CD4-positive, alpha-beta memory T cell (primary cell): ENCODE results near the gene DDX54. TPM values are rescaled to one million over a fixed set of nuclear protein-coding genes. Genes with fewer than 3 reads are reported as not detected.

Experiments used
- CTCF ChIA-PET: fragments of 350-600 bp; sonication (Branson Sonifier 250); formaldehyde crosslinking; loops from one replicate; lab custom pipeline; 2021; ENCODE audit warnings: inconsistent platforms; ENCODE audit not compliant: partially characterized antibody; lab: Charles Lee
- POLR2A ChIA-PET: fragments of 350-600 bp; sonication (Branson Sonifier 250); formaldehyde crosslinking; loops from one replicate; lab custom pipeline; 2021; ENCODE audit not compliant: partially characterized antibody; lab: Charles Lee
- DNase-seq, 5 donors: peaks; one replicate each; pipeline versions ENCODE4 v3.0.0 to v3.0.0-alpha.2; 2020 to 2022; ENCODE audit warnings: mixed read lengths in 1 of 5
- H3K27ac ChIP-seq: one replicate; pipeline ENCODE4 v1.7.0; 2013; ENCODE audit warnings: low read depth, low read length
- H3K27me3 ChIP-seq: 2 replicates; pipeline ENCODE4 v1.7.0; 2013; ENCODE audit warnings: mild to moderate bottlenecking, low read length, moderate library complexity; ENCODE audit not compliant: insufficient read depth
- H3K36me3 ChIP-seq: 2 replicates; pipeline ENCODE4 v1.7.0; 2013; ENCODE audit warnings: mild to moderate bottlenecking, low read length, moderate library complexity; ENCODE audit not compliant: insufficient read depth
- H3K4me1 ChIP-seq: 2 replicates; pipeline ENCODE4 v1.7.0; 2013; ENCODE audit warnings: mild to moderate bottlenecking, low read length, moderate library complexity; ENCODE audit not compliant: insufficient read depth
- H3K4me3 ChIP-seq, 2 donors: one replicate each; pipeline ENCODE4 v1.7.0; 2013; ENCODE audit warnings: low read length in 2 of 2, mild to moderate bottlenecking in 1 of 2
- H3K9me3 ChIP-seq, 2 donors: one replicate each; pipeline ENCODE4 v1.7.0; 2013; ENCODE audit warnings: low read length in 2 of 2, control low read depth in 1 of 2; ENCODE audit not compliant: control insufficient read depth in 1 of 2
- H3K27ac Mint-ChIP-seq, 7 donors: one replicate each; pipeline ENCODE4 v1.8.0; 2020 to 2021; ENCODE audit warnings: mixed read lengths in 7 of 7, mild to moderate bottlenecking in 6 of 7, inconsistent platforms in 3 of 7, moderate library complexity in 3 of 7
- H3K27me3 Mint-ChIP-seq, 2 donors: one replicate each; pipeline ENCODE4 v1.8.0; 2020 to 2021; ENCODE audit warnings: mixed read lengths in 2 of 2
- H3K36me3 Mint-ChIP-seq, 2 donors: one replicate each; pipeline ENCODE4 v1.8.0; 2020 to 2021; ENCODE audit warnings: mixed read lengths in 2 of 2, inconsistent platforms in 1 of 2, mild to moderate bottlenecking in 1 of 2
- H3K4me1 Mint-ChIP-seq, 4 donors: one replicate each; pipeline ENCODE4 v1.8.0; 2020 to 2021; ENCODE audit warnings: mixed read lengths in 4 of 4, mild to moderate bottlenecking in 1 of 4
- H3K4me3 Mint-ChIP-seq, 8 donors: one replicate each; pipeline ENCODE4 v1.8.0; 2020 to 2021; ENCODE audit warnings: mixed read lengths in 8 of 8, mild to moderate bottlenecking in 7 of 8, moderate library complexity in 6 of 8, inconsistent platforms in 3 of 8
- H3K9me3 Mint-ChIP-seq, 8 donors: one replicate each; pipeline ENCODE4 v1.8.0; 2020 to 2021; ENCODE audit warnings: mixed read lengths in 8 of 8, mild to moderate bottlenecking in 5 of 8, inconsistent platforms in 3 of 8, moderate library complexity in 1 of 8
- intact Hi-C: fragments of 100-400 bp; cut with micrococcal nuclease; formaldehyde crosslinking; loops from one replicate; pipeline ENCODE4 v1.15.1; 2023
- polyA plus RNA-seq, 2 donors: library from polyadenylated mRNA; unstranded; fragments of 300-500 nt; fragmentation: Illumina TruSeq; gene quantifications; one replicate each; pipeline ENCODE4 v1.2.3, GENCODE V29; 2021
- total RNA-seq, 2 experiments: library from RNA; stranded (reverse); gene quantifications; one replicate each; pipeline ENCODE4 v1.2.3, GENCODE V29; 2021

Gene DDX54
- total and polyA plus RNA-seq, 4 experiments from 2014 or later: 9.9 to 69.4 (median 52.3) TPM

DNA sequence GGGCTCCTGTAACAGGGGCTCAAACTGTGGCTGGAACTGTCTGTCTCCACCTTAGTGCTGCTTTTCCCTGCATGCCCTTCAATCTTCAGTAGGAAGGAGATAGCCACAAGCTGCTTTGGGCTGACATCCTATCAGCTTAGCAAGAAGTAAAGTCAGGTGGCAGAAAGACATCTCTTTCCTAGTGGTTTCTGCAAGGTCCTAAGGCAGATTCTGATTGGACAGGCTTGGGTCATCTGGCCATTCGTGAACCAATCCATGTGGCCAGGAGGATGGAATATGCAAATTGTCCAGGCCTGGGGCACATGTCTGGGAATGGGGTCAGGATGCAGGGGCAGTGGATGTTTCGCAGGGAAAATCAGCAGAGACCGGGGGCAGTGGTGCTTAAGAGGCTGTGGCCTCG, 5.5 kb upstream of the DDX54 start:
- intact Hi-C loops: no loop called here
- no peaks in the 10 kb centered on the region for H3K27me3 ChIP-seq
- Mint-ChIP-seq H3K27ac (peak overlapping the region in 3 of 7 donors; percentile 24 to 41 (median 36)), H3K4me1 (peaks cover 18 to 25% (median 22%) of the 10 kb centered on the region in 4 donors), H3K4me3 (no peak overlapping the region), H3K9me3 (no peaks in the 10 kb centered on the region), H3K27me3 (no peaks in the 10 kb centered on the region), H3K36me3 (peaks cover 8 to 30% of the 10 kb centered on the region in 2 donors)
- ChIA-PET CTCF (interaction anchor here (0.8 to 1.8 kb wide), 2 partner anchors 13 to 16 kb away, joined by 3 to 7 read pairs; no protein-coding TSS in a partner anchor), POLR2A (interaction anchor here (0.8 kb wide), 1 partner anchor 17 kb away, joined by 3 read pairs; no protein-coding TSS in a partner anchor)
- no peak for DNase-seq
- no peak overlapping the region for H3K27ac ChIP-seq
- H3K4me3 ChIP-seq: no peak overlapping the region
- peaks cover 14% of the 10 kb centered on the region for H3K36me3 ChIP-seq
- peaks cover 17% of the 10 kb centered on the region for H3K4me1 ChIP-seq
- H3K9me3 ChIP-seq: no peaks in the 10 kb centered on the region

DNA sequence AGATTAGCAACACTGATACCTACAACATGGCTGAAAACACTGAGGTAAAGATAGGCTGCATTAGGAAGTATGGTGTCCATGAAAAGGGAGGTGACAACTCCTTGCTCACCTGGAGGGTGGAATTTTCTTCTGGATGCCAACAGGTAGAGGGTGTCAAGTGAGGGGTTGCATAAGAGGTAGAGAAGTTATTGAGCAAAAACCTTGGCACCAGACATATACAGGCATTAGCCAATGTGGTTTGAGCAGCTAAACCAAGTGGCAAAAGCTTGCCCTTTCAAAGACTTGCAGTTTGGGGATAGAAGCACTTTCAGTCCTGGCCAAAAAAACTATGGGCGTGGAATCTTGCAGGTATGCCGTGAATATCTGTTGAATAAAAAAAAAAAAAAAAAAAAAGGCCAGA, 4.1 kb upstream of the DDX54 start:
- no peak for DNase-seq
- no peaks in the 10 kb centered on the region for H3K9me3 Mint-ChIP-seq
- peaks cover 21 to 32% (median 24%) of the 10 kb centered on the region in 4 donors for H3K4me1 Mint-ChIP-seq
- H3K9me3 ChIP-seq: no peaks in the 10 kb centered on the region
- H3K36me3 ChIP-seq: peaks cover 14% of the 10 kb centered on the region
- intact Hi-C loops: loop anchor here (5.0 to 10.0 kb wide), 2 partner anchors 212 to 285 kb away; partner anchors contain the start of genes OAS1 and OAS2
- POLR2A ChIA-PET: interaction anchor here (6.1 kb wide), 1 partner anchor 32 kb away, joined by 55 read pairs; the partner anchor contains the start of gene TPCN1
- H3K27me3 ChIP-seq: no peaks in the 10 kb centered on the region
- H3K36me3 Mint-ChIP-seq: peaks cover 8 to 35% of the 10 kb centered on the region in 2 donors
- no peak overlapping the region for H3K4me3 ChIP-seq
- H3K27ac Mint-ChIP-seq: peak overlapping the region in 5 of 7 donors; percentile 3 to 75 (median 19)
- CTCF ChIA-PET: interaction anchor here (0.7 to 1.8 kb wide), 5 partner anchors 10 to 41 kb away, joined by 3 to 7 read pairs (median 5); no protein-coding TSS in a partner anchor
- no peaks in the 10 kb centered on the region for H3K27me3 Mint-ChIP-seq
- H3K4me3 Mint-ChIP-seq: no peak overlapping the region
- peaks cover 19% of the 10 kb centered on the region for H3K4me1 ChIP-seq
- no peak overlapping the region for H3K27ac ChIP-seq

DNA sequence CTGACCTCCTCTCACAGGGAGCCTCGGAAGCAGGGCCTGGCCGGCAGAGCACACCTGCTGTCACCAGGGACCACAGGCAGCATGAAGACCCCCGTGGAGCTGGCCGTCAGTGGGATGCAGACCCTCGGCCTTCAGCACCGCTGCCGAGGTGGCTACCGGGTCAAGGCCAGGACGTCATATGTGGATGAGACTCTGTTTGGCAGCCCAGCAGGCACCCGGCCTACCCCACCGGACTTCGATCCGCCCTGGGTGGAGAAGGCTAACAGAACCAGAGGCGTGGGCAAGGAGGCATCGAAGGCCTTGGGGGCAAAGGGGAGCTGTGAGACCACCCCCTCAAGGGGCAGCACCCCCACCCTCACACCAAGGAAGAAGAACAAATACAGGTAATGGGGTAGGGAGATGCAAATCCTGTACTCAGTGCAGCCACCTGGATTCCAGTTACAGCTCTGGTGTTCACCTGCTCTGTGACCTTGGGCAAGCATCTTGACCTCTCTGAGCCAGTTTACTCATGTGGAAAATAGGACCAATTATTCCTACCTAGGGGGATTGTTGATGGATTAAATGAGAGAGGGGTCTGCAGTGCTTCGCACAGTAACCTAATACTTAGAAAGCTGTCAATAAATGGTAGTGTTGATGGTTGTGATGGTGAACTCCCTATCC, 1.5 kb upstream of the DDX54 start:
- peaks cover 7% of the 10 kb centered on the region for H3K36me3 ChIP-seq
- no peaks in the 10 kb centered on the region for H3K9me3 ChIP-seq
- CTCF ChIA-PET: interaction anchor here (0.7 to 1.3 kb wide), 6 partner anchors 10 to 123 kb away, joined by 3 to 5 read pairs (median 4); no protein-coding TSS in a partner anchor
- Mint-ChIP-seq H3K27me3 (no peaks in the 10 kb centered on the region), H3K4me1 (peaks cover 25 to 49% (median 37%) of the 10 kb centered on the region in 4 donors), H3K36me3 (peaks cover 5 to 36% of the 10 kb centered on the region in 2 donors), H3K27ac (peak overlapping the region; percentile 77 to 98 (median 93)), H3K9me3 (no peaks in the 10 kb centered on the region), H3K4me3 (peak overlapping the region; percentile 89 to 98 (median 96))
- H3K27ac ChIP-seq: no peak overlapping the region
- H3K27me3 ChIP-seq: no peaks in the 10 kb centered on the region
- peak overlapping the region in 1 of 2 donors; percentile 91 for H3K4me3 ChIP-seq
- peaks cover 40% of the 10 kb centered on the region for H3K4me1 ChIP-seq
- POLR2A ChIA-PET: interaction anchor here (2.5 to 6.1 kb wide), 4 partner anchors 22 to 208 kb away, joined by 11 to 55 read pairs (median 20); partner anchors contain the start of genes OAS2 and TPCN1
- DNase-seq: no peak
- intact Hi-C loops: loop anchor here (1.0 to 10.0 kb wide), 3 partner anchors 17 to 282 kb away; partner anchors contain the start of genes OAS1 and OAS2

DNA sequence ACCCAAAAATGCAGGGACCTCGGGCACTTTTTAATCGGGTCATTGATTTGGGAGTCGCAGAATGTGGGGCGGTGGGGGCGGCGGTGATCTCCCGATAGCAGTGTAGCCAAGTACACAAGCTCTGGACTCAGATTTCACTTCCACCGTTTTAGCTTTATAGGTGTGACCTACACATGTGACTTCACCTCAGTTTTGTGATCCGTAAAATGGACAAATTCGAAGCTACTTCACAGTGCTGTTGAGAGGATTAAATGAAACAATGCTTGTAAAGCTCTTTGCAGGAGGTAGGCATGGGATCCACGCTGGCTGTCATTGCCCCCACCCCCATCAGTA, 721 bp upstream of the DDX54 start:
- peaks cover 42% of the 10 kb centered on the region for H3K4me1 ChIP-seq
- Mint-ChIP-seq H3K27ac (peak overlapping the region; percentile 77 to 98 (median 95)), H3K4me1 (peaks cover 25 to 53% (median 37%) of the 10 kb centered on the region in 4 donors), H3K9me3 (no peaks in the 10 kb centered on the region), H3K27me3 (no peaks in the 10 kb centered on the region), H3K4me3 (peak overlapping the region; percentile 89 to 98 (median 96)), H3K36me3 (peaks cover 5 to 35% of the 10 kb centered on the region in 2 donors)
- peak overlapping the region; percentile 92 for H3K27ac ChIP-seq
- DNase-seq: no peak
- intact Hi-C loops: loop anchor here (5.0 to 10.0 kb wide), 2 partner anchors 209 to 281 kb away; partner anchors contain the start of genes OAS1 and OAS2
- POLR2A ChIA-PET: interaction anchor here (0.7 to 6.1 kb wide), 10 partner anchors 9 to 207 kb away, joined by 3 to 55 read pairs (median 8); partner anchors contain the start of genes OAS2, SLC8B1 and TPCN1
- H3K9me3 ChIP-seq: no peaks in the 10 kb centered on the region
- peaks cover 1% of the 10 kb centered on the region for H3K36me3 ChIP-seq
- H3K4me3 ChIP-seq: peak overlapping the region; percentile 74 to 91
- CTCF ChIA-PET: interaction anchor here (1.1 to 1.3 kb wide), 2 partner anchors 10 to 88 kb away, joined by 3 to 4 read pairs; no protein-coding TSS in a partner anchor
- no peaks in the 10 kb centered on the region for H3K27me3 ChIP-seq

DNA sequence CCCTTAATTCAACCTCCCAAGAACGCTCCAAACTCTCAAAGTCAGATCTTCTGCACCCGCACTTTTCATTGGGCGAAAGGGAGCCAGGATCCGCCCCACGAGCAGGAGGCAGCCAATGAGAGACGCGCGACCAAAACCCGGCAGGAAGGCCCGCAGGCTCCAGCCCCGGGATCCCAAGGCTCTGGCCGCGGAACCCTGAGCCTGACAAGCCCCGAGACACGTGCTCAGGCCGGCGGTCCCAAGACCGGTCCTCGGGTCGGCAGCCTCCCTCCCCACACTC, 438 bp downstream of the DDX54 start:
- Mint-ChIP-seq H3K27me3 (no peaks in the 10 kb centered on the region), H3K9me3 (peaks cover 0 to 1% (median 0%) of the 10 kb centered on the region in 8 donors), H3K27ac (peak overlapping the region; percentile 95 to 98 (median 97)), H3K4me1 (peaks cover 26 to 53% (median 37%) of the 10 kb centered on the region in 4 donors), H3K4me3 (peak overlapping the region; percentile 95 to 98 (median 96)), H3K36me3 (peaks cover 13 to 38% of the 10 kb centered on the region in 2 donors)
- peaks cover 42% of the 10 kb centered on the region for H3K4me1 ChIP-seq
- H3K36me3 ChIP-seq: peaks cover 13% of the 10 kb centered on the region
- peak overlapping the region; percentile 92 for H3K27ac ChIP-seq
- peak overlapping the region; percentile 74 to 91 for H3K4me3 ChIP-seq
- POLR2A ChIA-PET: interaction anchor here (0.7 to 6.1 kb wide), 15 partner anchors 10 to 206 kb away, joined by 3 to 55 read pairs (median 4); partner anchors contain the start of genes OAS2, SLC8B1 and TPCN1
- no peaks in the 10 kb centered on the region for H3K9me3 ChIP-seq
- H3K27me3 ChIP-seq: no peaks in the 10 kb centered on the region
- CTCF ChIA-PET: interaction anchor here (2.5 kb wide), 1 partner anchor 11 kb away, joined by 14 read pairs; no protein-coding TSS in a partner anchor
- DNase-seq: peak; percentile 90 to 95 (median 91)
- intact Hi-C loops: loop anchor here (1.0 to 10.0 kb wide), 6 partner anchors 32 to 280 kb away; partner anchors contain the start of genes OAS1, OAS2, PLBD2 and SLC8B1

DNA sequence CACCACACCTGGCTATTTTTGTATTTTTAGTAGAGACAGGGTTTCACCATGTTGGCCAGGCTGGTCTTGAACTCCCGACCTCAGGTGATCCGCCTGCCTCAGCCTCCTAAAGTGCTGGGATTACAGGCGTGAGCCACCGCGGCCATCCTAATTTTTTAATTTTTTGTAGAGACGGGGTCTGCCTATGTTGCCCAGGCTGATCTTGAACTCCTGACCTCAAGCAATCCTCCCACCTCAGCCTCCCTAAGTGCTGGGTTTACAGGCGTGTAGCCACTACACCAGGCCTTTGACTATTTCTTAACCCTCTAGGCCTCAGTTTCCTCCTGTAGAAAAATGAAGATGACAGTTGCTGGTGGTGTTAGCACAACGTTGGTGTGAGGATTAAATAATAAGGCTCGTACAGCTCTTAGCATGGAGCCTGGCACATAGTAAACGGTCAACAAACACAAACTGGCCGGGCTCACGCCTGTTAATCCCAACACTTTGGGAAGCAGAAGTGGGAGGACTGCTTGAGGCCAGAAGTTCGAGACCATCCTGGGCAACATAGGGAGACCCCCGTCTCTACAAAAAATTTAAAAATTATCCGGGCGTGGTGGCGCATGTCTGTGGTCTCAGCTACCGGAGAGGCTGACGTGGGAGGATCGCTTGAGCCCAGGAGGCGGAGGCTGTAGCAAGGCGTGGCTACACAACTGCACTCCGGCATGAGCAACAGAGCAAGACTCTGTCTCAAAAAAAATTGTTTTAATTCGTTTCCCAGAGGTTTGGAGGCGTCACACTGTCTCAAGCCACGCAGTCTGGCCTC, 979 bp downstream of the DDX54 start:
- intact Hi-C loops: loop anchor here (1.0 to 10.0 kb wide), 2 partner anchors 31 to 279 kb away; partner anchors contain the start of gene OAS1

More for the DNA sequence above, 979 bp downstream of the DDX54 start:
- H3K9me3 Mint-ChIP-seq: peaks cover 0 to 1% (median 0%) of the 10 kb centered on the region in 8 donors
- DNase-seq: no peak
- H3K4me1 ChIP-seq: peaks cover 42% of the 10 kb centered on the region
- no peaks in the 10 kb centered on the region for H3K27me3 Mint-ChIP-seq
- POLR2A ChIA-PET: interaction anchor here (0.6 to 6.1 kb wide), 11 partner anchors 10 to 277 kb away, joined by 3 to 55 read pairs (median 6); partner anchors contain the start of genes OAS1, OAS2, SLC8B1 and TPCN1
- CTCF ChIA-PET: interaction anchor here (2.5 kb wide), 1 partner anchor 10 kb away, joined by 14 read pairs; no protein-coding TSS in a partner anchor
- peaks cover 18% of the 10 kb centered on the region for H3K36me3 ChIP-seq
- peaks cover 26 to 51% (median 35%) of the 10 kb centered on the region in 4 donors for H3K4me1 Mint-ChIP-seq
- H3K36me3 Mint-ChIP-seq: peaks cover 13 to 41% of the 10 kb centered on the region in 2 donors
- no peaks in the 10 kb centered on the region for H3K9me3 ChIP-seq
- no peaks in the 10 kb centered on the region for H3K27me3 ChIP-seq
- H3K27ac Mint-ChIP-seq: peak overlapping the region; percentile 95 to 98 (median 97)
- peak overlapping the region; percentile 74 to 91 for H3K4me3 ChIP-seq
- peak overlapping the region; percentile 95 to 98 (median 96) for H3K4me3 Mint-ChIP-seq
- peak overlapping the region; percentile 92 for H3K27ac ChIP-seq
